B cell (primary cell): ENCODE results near the gene ARFGEF2. TPM values are rescaled to one million over a fixed set of nuclear protein-coding genes. Genes with fewer than 3 reads are reported as not detected.

Source experiments
- ATAC-seq: fragments of 200-7000 bp; cut with Tn5 transposase; one replicate; pipeline ENCODE4 v1.10.0; 2021; ENCODE audit warnings: low read depth, mild to moderate bottlenecking, moderate number of reproducible peaks, moderate library complexity
- CTCF ChIA-PET: fragments of 350-600 bp; sonication (Branson Sonifier 250); formaldehyde crosslinking; loops from one replicate; lab custom pipeline; 2021; ENCODE audit warnings: antibody characterized with exemption, inconsistent platforms; lab: Charles Lee
- POLR2A ChIA-PET: fragments of 350-600 bp; sonication (Branson Sonifier 250); formaldehyde crosslinking; loops from one replicate; lab custom pipeline; 2021; ENCODE audit warnings: antibody characterized with exemption; lab: Charles Lee
- DNase-seq: peaks from one replicate; pipeline ENCODE4 v3.0.0; 2013
- H2AFZ ChIP-seq: 2 replicates; pipeline ENCODE4 v1.6.1; 2012; ENCODE audit warnings: mild to moderate bottlenecking, low read depth, low read length; ENCODE audit not compliant: insufficient read depth, poor library complexity, severe bottlenecking
- H3K27ac ChIP-seq, 2 donors: 1 replicate in 1 of 2; 2 replicates in 1 of 2; pipeline ENCODE4 v1.5.1; 2012 to 2013; ENCODE audit warnings: low read length in 2 of 2, mild to moderate bottlenecking in 2 of 2, moderate library complexity in 1 of 2
- H3K27me3 ChIP-seq, 4 experiments: fragments of 200-600 bp in 1 of 4; sonication (generic) in 1 of 4; replicated peaks in 1 of 4; 1 replicate in 2 of 4; 2 replicates in 2 of 4; pipeline versions ENCODE4 v1.6.1 to v1.7.0; 2013 to 2016; ENCODE audit warnings: low read length in 3 of 4, mild to moderate bottlenecking in 2 of 4, mixed read lengths in 1 of 4, moderate library complexity in 1 of 4; ENCODE audit not compliant: insufficient read depth in 4 of 4, control insufficient read depth in 3 of 4; ENCODE audit errors: control extremely low read depth in 1 of 4
- H3K36me3 ChIP-seq, 2 experiments: replicated peaks in 1 of 2; 1 replicate in 1 of 2; 2 replicates in 1 of 2; pipeline versions ENCODE4 v1.6.1 to v1.7.1; 2013; ENCODE audit warnings: low read length in 1 of 2; ENCODE audit not compliant: insufficient read depth in 2 of 2, control insufficient read depth in 1 of 2; ENCODE audit errors: control extremely low read depth in 1 of 2, extremely low read depth in 1 of 2
- H3K4me1 ChIP-seq, 2 donors: fragments of 200-600 bp in 1 of 2; sonication (generic) in 1 of 2; 1 replicate in 1 of 2; 2 replicates in 1 of 2; pipeline versions ENCODE4 v1.5.1 to v1.6.1; 2013 to 2017; ENCODE audit warnings: low read length in 2 of 2; ENCODE audit not compliant: control insufficient read depth in 2 of 2, insufficient read depth in 2 of 2
- H3K4me2 ChIP-seq: replicated peaks from 2 replicates; pipeline ENCODE3; 2012; ENCODE audit warnings: mild to moderate bottlenecking, low read depth, low read length; ENCODE audit not compliant: poor library complexity, severe bottlenecking
- H3K4me3 ChIP-seq, 5 experiments: fragments of 200-600 bp in 1 of 5; sonication (generic) in 1 of 5; 1 replicate in 3 of 5; 2 replicates in 2 of 5; pipeline versions ENCODE4 v1.5.1 to v1.7.0; 2011 to 2016; ENCODE audit warnings: low read length in 4 of 5, mild to moderate bottlenecking in 4 of 5, low read depth in 2 of 5, control low read depth in 1 of 5, moderate library complexity in 1 of 5; ENCODE audit not compliant: insufficient read depth in 1 of 5; ENCODE audit errors: control extremely low read depth in 1 of 5, extremely low read depth in 1 of 5
- H3K79me2 ChIP-seq: fragments of 200-600 bp; sonication (generic); one replicate; pipeline ENCODE4 v1.6.0; 2016; ENCODE audit warnings: low read length; ENCODE audit not compliant: control insufficient read depth, insufficient read depth
- H3K9ac ChIP-seq: fragments of 200-600 bp; sonication (generic); 2 replicates; pipeline ENCODE4 v1.6.1; 2017; ENCODE audit warnings: mild to moderate bottlenecking, low read length, moderate library complexity
- H3K9me3 ChIP-seq, 3 donors: one replicate each; pipeline versions ENCODE4 v1.6.1 to v1.7.1; 2013; ENCODE audit warnings: low read length in 2 of 3; ENCODE audit not compliant: control insufficient read depth in 2 of 3, insufficient read depth in 1 of 3; ENCODE audit errors: control extremely low read depth in 1 of 3
- H4K20me1 ChIP-seq: 2 replicates; pipeline ENCODE4 v1.6.0; 2012; ENCODE audit warnings: mild to moderate bottlenecking, low read length; ENCODE audit not compliant: insufficient read depth, control insufficient read depth, poor library complexity, severe bottlenecking
- H3K27ac Mint-ChIP-seq: one replicate; pipeline ENCODE4 v1.8.0; 2021; ENCODE audit warnings: mixed read lengths
- H3K27me3 Mint-ChIP-seq: one replicate; pipeline ENCODE4 v1.8.0; 2021; ENCODE audit warnings: mixed read lengths
- H3K4me1 Mint-ChIP-seq: one replicate; pipeline ENCODE4 v1.8.0; 2021; ENCODE audit warnings: mixed read lengths
- H3K4me3 Mint-ChIP-seq: one replicate; pipeline ENCODE4 v1.8.0; 2021; ENCODE audit warnings: mixed read lengths
- H3K9me3 Mint-ChIP-seq: one replicate; pipeline ENCODE4 v1.8.0; 2022; ENCODE audit warnings: mixed read lengths; ENCODE audit not compliant: insufficient read depth
- EZH2 ChIP-seq: IDR thresholded peaks from 2 replicates; pipeline ENCODE4 v1.6.1; 2012; ENCODE audit warnings: borderline replicate concordance, low read depth, mild to moderate bottlenecking, moderate library complexity, low read length; ENCODE audit not compliant: insufficient read depth, poor library complexity, severe bottlenecking
- WGBS: methylation state at CpG from one replicate; pipeline ENCODE4 v1.1.5; 2013; ENCODE audit warnings: missing lambda C conversion rate; ENCODE audit not compliant: insufficient coverage; 5-methylcytosine and 5-hydroxymethylcytosine counted together
- intact Hi-C: fragments of 100-400 bp; cut with micrococcal nuclease; formaldehyde crosslinking; loops from one replicate; pipeline ENCODE4 v1.10.0; 2022
- polyA plus RNA-seq: library from polyadenylated mRNA; depleted of rRNA; stranded (reverse); fragments of >200 nt; gene quantifications from 2 replicates; pipeline ENCODE4 v1.2.3, GENCODE V29; 2012
- total RNA-seq, 2 donors: library from RNA; stranded (reverse); fragments of 120-200 nt in 1 of 2; gene quantifications; 1 replicate in 1 of 2; 2 replicates in 1 of 2; pipeline versions ENCODE4 v1.2.3 to v1.2.4, GENCODE V29; 2013 to 2022
- TF ChIP-seq, protein P1 (sequence below): fragments of 200-600 bp; IDR thresholded peaks from one replicate; pipeline ENCODE4 v1.8.0; 2022; ENCODE audit warnings: antibody characterized with exemption, mild to moderate bottlenecking

Gene ARFGEF2
- total and polyA plus RNA-seq, 2 donors (not counting 1 experiment from before 2014, with no cell fraction given): 10.8 to 34.3 TPM

DNA sequence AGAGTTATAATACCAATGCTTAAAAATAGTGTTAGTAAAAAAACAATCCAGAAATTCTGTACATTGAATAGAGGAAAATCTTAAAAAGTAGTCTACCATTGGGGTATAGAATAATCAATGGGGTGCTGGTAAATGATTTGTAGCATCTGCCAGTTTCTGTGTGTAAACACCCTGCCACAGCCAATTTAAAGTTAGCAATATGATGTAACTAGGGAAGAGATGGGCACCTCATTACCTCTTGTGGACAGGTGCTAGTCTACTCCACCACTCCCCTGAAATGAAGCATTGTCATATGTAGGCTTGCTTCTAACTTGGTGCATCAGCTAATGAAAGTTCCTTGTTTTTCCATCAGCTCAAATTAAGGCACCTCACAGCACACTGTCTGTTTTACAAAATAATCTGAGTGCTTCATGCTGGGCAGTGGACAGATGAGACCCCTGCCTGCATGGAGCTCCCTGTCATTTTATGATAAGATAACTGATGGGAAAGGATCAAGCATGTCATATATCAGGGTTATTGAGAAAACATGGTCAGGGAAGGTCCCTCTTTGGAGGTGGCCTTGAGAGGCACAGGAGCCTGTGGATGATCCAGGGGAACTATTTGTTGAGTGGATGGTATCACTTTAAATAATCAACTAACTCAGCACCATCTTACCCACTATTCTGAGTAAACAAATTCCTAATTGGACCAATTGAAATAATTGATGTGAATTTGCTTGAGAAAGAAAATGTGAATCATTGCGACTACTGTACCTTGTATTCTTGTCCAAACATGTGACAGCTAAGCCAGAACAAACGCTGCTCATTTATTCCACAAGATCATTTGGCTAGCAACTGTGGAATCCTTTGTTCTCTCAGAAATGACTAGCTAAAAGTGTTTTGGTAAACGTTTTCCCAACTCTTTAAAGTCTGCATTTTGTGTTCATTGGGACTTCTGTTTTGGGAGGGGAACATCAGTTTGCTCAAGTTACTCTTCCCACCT, 78.7 kb downstream of the ARFGEF2 start:
- Mint-ChIP-seq H3K27me3 (no peaks in the 10 kb centered on the region), H3K9me3 (no peaks in the 10 kb centered on the region), H3K4me3 (no peak overlapping the region), H3K27ac (no peak overlapping the region), H3K4me1 (no peaks in the 10 kb centered on the region)
- TF ChIP-seq, protein P1, sequence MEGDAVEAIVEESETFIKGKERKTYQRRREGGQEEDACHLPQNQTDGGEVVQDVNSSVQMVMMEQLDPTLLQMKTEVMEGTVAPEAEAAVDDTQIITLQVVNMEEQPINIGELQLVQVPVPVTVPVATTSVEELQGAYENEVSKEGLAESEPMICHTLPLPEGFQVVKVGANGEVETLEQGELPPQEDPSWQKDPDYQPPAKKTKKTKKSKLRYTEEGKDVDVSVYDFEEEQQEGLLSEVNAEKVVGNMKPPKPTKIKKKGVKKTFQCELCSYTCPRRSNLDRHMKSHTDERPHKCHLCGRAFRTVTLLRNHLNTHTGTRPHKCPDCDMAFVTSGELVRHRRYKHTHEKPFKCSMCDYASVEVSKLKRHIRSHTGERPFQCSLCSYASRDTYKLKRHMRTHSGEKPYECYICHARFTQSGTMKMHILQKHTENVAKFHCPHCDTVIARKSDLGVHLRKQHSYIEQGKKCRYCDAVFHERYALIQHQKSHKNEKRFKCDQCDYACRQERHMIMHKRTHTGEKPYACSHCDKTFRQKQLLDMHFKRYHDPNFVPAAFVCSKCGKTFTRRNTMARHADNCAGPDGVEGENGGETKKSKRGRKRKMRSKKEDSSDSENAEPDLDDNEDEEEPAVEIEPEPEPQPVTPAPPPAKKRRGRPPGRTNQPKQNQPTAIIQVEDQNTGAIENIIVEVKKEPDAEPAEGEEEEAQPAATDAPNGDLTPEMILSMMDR: no peak
- TF ChIP-seq EZH2: no peak
- H3K79me2 ChIP-seq: no peaks in the 10 kb centered on the region
- peaks cover 11 to 58% of the 10 kb centered on the region in 2 experiments for H3K36me3 ChIP-seq
- no peak overlapping the region for H3K27ac ChIP-seq
- H4K20me1 ChIP-seq: no peaks in the 10 kb centered on the region
- intact Hi-C loops: no loop called here
- 80% methylated on average over 1 of the region's 3 CpGs for WGBS
- H3K4me3 ChIP-seq: no peak overlapping the region
- no peak overlapping the region for H3K9ac ChIP-seq
- ChIA-PET CTCF (interaction anchor here (1.0 kb wide), 1 partner anchor 16 kb away, joined by 3 read pairs; no protein-coding TSS in a partner anchor), POLR2A (no interaction called here)
- H3K27me3 ChIP-seq: no peaks in the 10 kb centered on the region
- no peaks in the 10 kb centered on the region for H3K9me3 ChIP-seq
- ATAC-seq: no peak
- H3K4me1 ChIP-seq: no peaks in the 10 kb centered on the region
- no peak overlapping the region for H2AFZ ChIP-seq
- no peak overlapping the region for H3K4me2 ChIP-seq
- DNase-seq: no peak

- 95% methylated on average over 4 of the region's 7 CpGs for WGBS
- no peak for ATAC-seq
Measured at GRCh38 chr20:49001741-49002140, 80.2 kb downstream of the ARFGEF2 start.

More at GRCh38 chr20:49001741-49002140, 80.2 kb downstream of the ARFGEF2 start:
- Histone ChIP-seq H2AFZ (no peak overlapping the region), H4K20me1 (no peaks in the 10 kb centered on the region), H3K4me3 (no peak overlapping the region), H3K27ac (no peak overlapping the region), H3K4me2 (no peak overlapping the region), H3K27me3 (no peaks in the 10 kb centered on the region), H3K36me3 (peaks cover 8 to 51% of the 10 kb centered on the region in 2 experiments), H3K9ac (no peak overlapping the region), H3K4me1 (no peaks in the 10 kb centered on the region), H3K79me2 (no peaks in the 10 kb centered on the region), H3K9me3 (no peaks in the 10 kb centered on the region)
- no peak for DNase-seq
- Mint-ChIP-seq H3K4me3 (no peak overlapping the region), H3K27me3 (no peaks in the 10 kb centered on the region), H3K4me1 (no peaks in the 10 kb centered on the region), H3K27ac (no peak overlapping the region), H3K9me3 (no peaks in the 10 kb centered on the region)
- POLR2A ChIA-PET: no interaction called here
- TF ChIP-seq, protein P1: no peak
- no peak for TF ChIP-seq EZH2
- intact Hi-C loops: no loop called here
- CTCF ChIA-PET: no interaction called here
